ENCODE measurements around the gene PPP1R12A. TPM values are rescaled to one million over a fixed set of nuclear protein-coding genes. Genes with fewer than 3 reads are reported as not detected.

Gene PPP1R12A
- total and polyA plus RNA-seq, 12 donors = 11.5 to 73.5 (median 58.6) TPM

DNA sequence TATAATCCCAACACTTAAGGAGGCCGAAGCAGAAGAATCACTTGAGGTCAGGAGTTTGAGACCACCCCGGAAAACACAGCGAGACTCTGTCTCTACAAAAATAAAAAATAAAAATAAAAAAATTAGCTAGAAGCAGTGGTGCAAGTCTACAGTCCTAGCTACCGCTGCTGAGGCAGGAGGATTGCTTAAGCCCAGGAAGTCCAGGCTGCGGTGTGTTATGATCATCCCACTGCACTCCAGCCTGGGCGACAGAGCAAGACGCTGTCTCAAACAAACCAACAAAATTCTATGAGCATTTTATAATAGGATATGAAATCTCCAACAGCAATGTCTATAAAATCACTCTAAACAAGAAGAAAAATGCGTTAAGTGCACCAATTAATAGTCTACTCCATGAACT, 75.3 kb downstream of the PPP1R12A start:
- 97% methylated on average over 8 of the region's 8 CpGs for WGBS, 2 donors
- ATAC-seq = no peak

DNA sequence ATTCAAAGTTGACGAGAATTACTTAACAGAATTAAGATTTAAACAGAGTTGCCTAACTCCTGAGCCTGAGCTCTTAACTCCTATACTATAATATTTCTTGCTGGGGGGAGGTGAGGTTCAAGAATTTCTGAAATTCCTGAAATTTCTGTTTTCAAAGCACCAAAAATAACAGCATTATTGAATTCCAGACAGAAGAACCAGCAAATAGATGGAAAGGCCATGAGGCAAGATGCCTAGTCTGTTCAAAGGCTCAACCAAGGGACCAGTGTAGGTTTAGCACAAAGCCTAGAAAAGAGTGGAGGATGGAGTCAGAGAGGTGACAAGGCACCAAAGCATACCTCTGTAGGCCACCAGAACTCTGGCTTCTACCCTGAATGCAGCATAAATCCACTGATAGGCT, 76.4 kb downstream of the PPP1R12A start:
- no peaks in the 10 kb centered on the region for H3K27me3 ChIP-seq
- no peak overlapping the region for H3K4me3 ChIP-seq
- 96 to 97% methylated on average over 1 of the region's 1 CpG for WGBS, 2 donors
- no peak for ATAC-seq
- TF ChIP-seq, protein P1, sequence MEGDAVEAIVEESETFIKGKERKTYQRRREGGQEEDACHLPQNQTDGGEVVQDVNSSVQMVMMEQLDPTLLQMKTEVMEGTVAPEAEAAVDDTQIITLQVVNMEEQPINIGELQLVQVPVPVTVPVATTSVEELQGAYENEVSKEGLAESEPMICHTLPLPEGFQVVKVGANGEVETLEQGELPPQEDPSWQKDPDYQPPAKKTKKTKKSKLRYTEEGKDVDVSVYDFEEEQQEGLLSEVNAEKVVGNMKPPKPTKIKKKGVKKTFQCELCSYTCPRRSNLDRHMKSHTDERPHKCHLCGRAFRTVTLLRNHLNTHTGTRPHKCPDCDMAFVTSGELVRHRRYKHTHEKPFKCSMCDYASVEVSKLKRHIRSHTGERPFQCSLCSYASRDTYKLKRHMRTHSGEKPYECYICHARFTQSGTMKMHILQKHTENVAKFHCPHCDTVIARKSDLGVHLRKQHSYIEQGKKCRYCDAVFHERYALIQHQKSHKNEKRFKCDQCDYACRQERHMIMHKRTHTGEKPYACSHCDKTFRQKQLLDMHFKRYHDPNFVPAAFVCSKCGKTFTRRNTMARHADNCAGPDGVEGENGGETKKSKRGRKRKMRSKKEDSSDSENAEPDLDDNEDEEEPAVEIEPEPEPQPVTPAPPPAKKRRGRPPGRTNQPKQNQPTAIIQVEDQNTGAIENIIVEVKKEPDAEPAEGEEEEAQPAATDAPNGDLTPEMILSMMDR (IDR thresholded peaks at IDR 0.05) = no peak
- peaks cover 0 to 9% (median 0%) of the 10 kb centered on the region in 9 donors for H3K4me1 ChIP-seq
- H3K27ac ChIP-seq = no peak overlapping the region
- H3K36me3 ChIP-seq = peaks cover 0 to 14% (median 0%) of the 10 kb centered on the region in 9 donors
- no peak for DNase-seq
- intact Hi-C loops (cut with DNase I) = no loop called here
- peaks cover 0 to 2% (median 0%) of the 10 kb centered on the region in 11 donors for H3K9me3 ChIP-seq

More for the DNA sequence above, 75.3 kb downstream of the PPP1R12A start:
- no peak for DNase-seq
- TF ChIP-seq, protein P1 (IDR thresholded peaks at IDR 0.05) = no peak
- Histone ChIP-seq H3K4me3 (no peak overlapping the region), H3K9me3 (peaks cover 0 to 2% (median 0%) of the 10 kb centered on the region in 11 donors), H3K27ac (no peak overlapping the region), H3K36me3 (peaks cover 0 to 14% (median 0%) of the 10 kb centered on the region in 9 donors), H3K27me3 (no peaks in the 10 kb centered on the region), H3K4me1 (peaks cover 0 to 9% (median 0%) of the 10 kb centered on the region in 9 donors)
- intact Hi-C loops (cut with DNase I) = no loop called here

DNA sequence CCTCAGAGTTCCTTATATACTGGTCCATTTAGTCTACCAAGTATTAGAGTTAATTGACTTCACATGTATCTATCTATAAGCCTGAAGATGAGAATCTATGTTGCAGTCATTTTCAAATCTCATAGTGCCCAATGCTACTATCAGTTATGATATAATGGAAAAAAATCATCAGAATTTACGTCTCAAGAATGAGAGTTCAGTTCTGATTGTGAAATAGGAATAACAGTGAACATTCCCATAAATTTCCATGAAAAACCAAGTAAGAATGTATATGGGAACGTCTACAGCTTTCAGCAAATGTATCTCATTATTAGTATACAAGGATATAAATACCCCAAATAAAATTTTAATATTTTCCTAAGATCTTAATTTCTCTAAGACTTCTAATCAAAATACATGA, 77.2 kb downstream of the PPP1R12A start:
- intact Hi-C loops (cut with DNase I) = no loop called here

DNA sequence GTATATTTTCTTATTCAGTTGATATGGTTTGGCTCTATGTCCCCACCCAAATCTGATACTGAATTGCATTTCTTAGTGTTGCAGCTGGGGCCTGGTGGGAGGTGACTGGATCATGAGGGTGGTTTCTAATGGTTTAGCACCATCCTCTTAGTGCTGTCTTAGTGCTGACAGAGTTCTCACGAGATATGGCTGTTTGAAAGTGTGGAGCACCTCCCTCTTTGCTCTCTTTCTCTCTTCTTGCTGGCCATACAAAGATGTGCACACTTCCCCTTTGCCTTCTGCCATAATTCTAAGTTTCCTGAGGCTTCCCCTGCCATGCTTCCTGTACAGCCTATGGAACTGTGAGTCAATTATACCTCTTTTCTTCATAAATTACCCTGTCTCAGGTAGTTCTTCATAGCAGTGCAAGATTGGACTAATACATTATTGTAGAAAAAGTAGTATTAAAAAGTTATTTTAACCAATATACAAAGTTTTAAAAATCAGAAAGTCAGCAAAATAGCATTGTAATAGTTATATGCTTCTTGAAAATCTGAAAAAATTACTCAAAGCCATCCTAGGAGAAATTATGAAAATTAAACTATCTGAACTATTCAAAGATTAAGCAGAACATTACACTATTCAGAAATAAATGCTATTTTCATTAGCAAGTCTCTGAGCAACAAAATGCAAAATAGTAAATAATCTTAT, 84.1 kb downstream of the PPP1R12A start:
- Histone ChIP-seq H3K4me1 (peaks cover 0 to 36% (median 19%) of the 10 kb centered on the region in 9 donors), H3K9me3 (peaks cover 0 to 22% (median 9%) of the 10 kb centered on the region in 11 donors), H3K36me3 (peaks cover 0 to 4% (median 0%) of the 10 kb centered on the region in 9 donors), H3K4me3 (no peak overlapping the region), H3K27ac (no peak overlapping the region), H3K27me3 (no peaks in the 10 kb centered on the region)
- TF ChIP-seq, protein P1 (IDR thresholded peaks at IDR 0.05) = no peak
- ATAC-seq = no peak
- DNase-seq = no peak
- intact Hi-C loops (cut with DNase I) = no loop called here
- 54 to 62% methylated on average over 1 of the region's 1 CpG for WGBS, 2 donors

More for the DNA sequence above, 77.2 kb downstream of the PPP1R12A start:
- ATAC-seq = no peak
- DNase-seq = no peak
- Histone ChIP-seq H3K4me3 (no peak overlapping the region), H3K36me3 (peaks cover 0 to 14% (median 0%) of the 10 kb centered on the region in 9 donors), H3K4me1 (peaks cover 0 to 9% (median 0%) of the 10 kb centered on the region in 9 donors), H3K27ac (no peak overlapping the region), H3K9me3 (peaks cover 0 to 1% (median 0%) of the 10 kb centered on the region in 11 donors), H3K27me3 (no peaks in the 10 kb centered on the region)
- TF ChIP-seq, protein P1 (IDR thresholded peaks at IDR 0.05) = no peak
- WGBS, 2 donors = 46 to 47% methylated on average over 2 of the region's 2 CpGs
